ENCODE data around the gene TMEM91. TPM values are rescaled to one million over a fixed set of nuclear protein-coding genes. Genes with fewer than 3 reads are reported as not detected.
"Not testable (repeated sequence)": the region's sequence is repeated elsewhere in the genome, so short reads cannot be mapped to it uniquely, and the experiment has no call there.

TMEM91 gene
- total and polyA plus RNA-seq, 9 of the 15 experiments (the other 6 are each of a cell fraction or from before 2014, with no cell fraction given) = 1.2 to 5.2 (median 2.7) TPM

- H3K27ac ChIP-seq (ENCODE audit: extremely low read depth, low read depth, low read length); FAIRE-seq; H3K27me3 ChIP-seq (ENCODE audit: control insufficient read depth in 2 of 2, insufficient read depth in 2 of 2, low read length in 2 of 2); H3K9me3 ChIP-seq (replicated peaks; ENCODE audit: control insufficient read depth, insufficient read depth, low read depth, low read length); ATAC-seq; DNase-seq (ENCODE audit: extremely low read depth in 1 of 4, low spot score in 3 of 4); BruUV-seq (replicated peaks); H3K4me2 ChIP-seq (ENCODE audit: insufficient read depth, low read length); in situ Hi-C loops (cut with MboI); CTCF ChIA-PET (ENCODE audit: low intra/inter-chr PET ratio); H3K4me3 ChIP-seq; H4K20me1 ChIP-seq (replicated peaks; ENCODE audit: control insufficient read depth, insufficient read depth, low read length); intact Hi-C loops (cut with micrococcal nuclease); H3K9ac ChIP-seq (ENCODE audit: insufficient read depth in 1 of 2, low read depth in 2 of 2, low read length in 2 of 2); H3K9me1 ChIP-seq (ENCODE audit: control insufficient read depth, insufficient read depth, low read length); H3K79me2 ChIP-seq (ENCODE audit: control insufficient read depth, insufficient read depth, low read length); H3K36me3 ChIP-seq (ENCODE audit: control insufficient read depth, insufficient read depth, low read length); H2AFZ ChIP-seq (ENCODE audit: low read depth, low read length): not testable (repeated sequence)
- TF ChIP-seq ZNF121 (CRISPR knock-in tag; conservative IDR thresholded peaks at IDR 0.05) = peak; percentile 78
- peaks cover 0 to 14% of the 10 kb centered on the region in 2 experiments; a peak in 3 of 5 replicates for H3K4me1 ChIP-seq (replicated peaks in 1 of 2; ENCODE audit: control insufficient read depth in 2 of 2, insufficient read depth in 2 of 2, low read length in 2 of 2)
- WGBS (ENCODE audit: insufficient coverage, low coverage, missing lambda C conversion rate) = 91% methylated on average over 7 of the region's 8 CpGs
- POLR2A ChIA-PET = interaction anchor here (0.8 to 1.6 kb wide), 3 partner anchors 12 to 17 kb away, joined by 3 to 7 read pairs (median 4); partner anchors contain the start of gene B9D2
These were observed 5.2 kb downstream of the TMEM91 start for GRCh38 chr19:41381536-41381935.

GRCh38 chr19:41384351-41384750 is 8.0 kb downstream of the TMEM91 start:
- ATAC-seq = no peak
- intact Hi-C loops (cut with micrococcal nuclease) (no loop called here), in situ Hi-C loops (cut with MboI) (no loop called here)
- DNase-seq (ENCODE audit: extremely low read depth in 1 of 4, low spot score in 3 of 4) = no peak
- Histone ChIP-seq H3K4me3 (no peak overlapping the region), H3K27ac (ENCODE audit: extremely low read depth, low read depth, low read length) (no peak overlapping the region), H3K9me3 (replicated peaks; ENCODE audit: control insufficient read depth, insufficient read depth, low read depth, low read length) (no peaks in the 10 kb centered on the region), H3K9me1 (ENCODE audit: control insufficient read depth, insufficient read depth, low read length) (peaks cover 3% of the 10 kb centered on the region), H2AFZ (ENCODE audit: low read depth, low read length) (no peak overlapping the region), H3K9ac (ENCODE audit: insufficient read depth in 1 of 2, low read depth in 2 of 2, low read length in 2 of 2) (no peak overlapping the region), H3K4me1 (replicated peaks in 1 of 2; ENCODE audit: control insufficient read depth in 2 of 2, insufficient read depth in 2 of 2, low read length in 2 of 2) (peaks cover 4 to 10% of the 10 kb centered on the region in 2 experiments; a peak in 3 of 5 replicates), H3K36me3 (ENCODE audit: control insufficient read depth, insufficient read depth, low read length) (peaks cover 26% of the 10 kb centered on the region; the same call in 2 of the 3 replicates), H3K79me2 (ENCODE audit: control insufficient read depth, insufficient read depth, low read length) (no peaks in the 10 kb centered on the region), H3K27me3 (ENCODE audit: control insufficient read depth in 2 of 2, insufficient read depth in 2 of 2, low read length in 2 of 2) (no peaks in the 10 kb centered on the region), H4K20me1 (replicated peaks; ENCODE audit: control insufficient read depth, insufficient read depth, low read length) (no peaks in the 10 kb centered on the region), H3K4me2 (ENCODE audit: insufficient read depth, low read length) (no peak overlapping the region)
- CTCF ChIA-PET (ENCODE audit: low intra/inter-chr PET ratio) = no interaction called here
- no TSS peak for BruUV-seq (replicated peaks)
- WGBS (ENCODE audit: insufficient coverage, low coverage, missing lambda C conversion rate) = 92% methylated on average over 5 of the region's 5 CpGs
- no peak for FAIRE-seq
- POLR2A ChIA-PET = interaction anchor here (0.8 to 1.3 kb wide), 3 partner anchors 9 to 25 kb away, joined by 3 to 5 read pairs (median 3); partner anchors contain the start of gene B9D2
- TF ChIP-seq SETDB1 (IDR thresholded peaks at IDR 0.05; ENCODE audit: low read length) (no peak), BCL6 (CRISPR knock-in tag; IDR thresholded peaks at IDR 0.05) (no peak), PRPF4 (IDR thresholded peaks at IDR 0.05; ENCODE audit: insufficient read depth, low read depth, low read length, poor library complexity, severe bottlenecking) (no peak), PYGO2 (tag; IDR thresholded peaks at IDR 0.05) (no peak), ESRRA (IDR thresholded peaks at IDR 0.05; ENCODE audit: borderline replicate concordance, low read depth) (no peak), SRF (CRISPR knock-in tag; IDR thresholded peaks at IDR 0.05) (no peak), CBFB (CRISPR knock-in tag; IDR thresholded peaks at IDR 0.05) (no peak), ATF3 (IDR thresholded peaks at IDR 0.05) (no peak), ATF3 (CRISPR knock-in tag; conservative IDR thresholded peaks at IDR 0.05) (no peak)

Measured in K562 (cell line).